DMS53 treated with DMSO at 0.1 percent for 48 hours (cell line): ENCODE results near the gene PHF12.
A peak's percentile ranks its signal among the peaks of the same experiment; 100 is the strongest.
"Not testable (repeated sequence)": the region's sequence is repeated elsewhere in the genome, so short reads cannot be mapped to it uniquely, and the experiment has no call there.

Source experiments
- DNase-seq: peaks from one replicate; lab custom pipeline; 2025; ENCODE audit not compliant: unreplicated experiment; lab: John Stamatoyannopoulos, UW

The PHF12 gene

DNA sequence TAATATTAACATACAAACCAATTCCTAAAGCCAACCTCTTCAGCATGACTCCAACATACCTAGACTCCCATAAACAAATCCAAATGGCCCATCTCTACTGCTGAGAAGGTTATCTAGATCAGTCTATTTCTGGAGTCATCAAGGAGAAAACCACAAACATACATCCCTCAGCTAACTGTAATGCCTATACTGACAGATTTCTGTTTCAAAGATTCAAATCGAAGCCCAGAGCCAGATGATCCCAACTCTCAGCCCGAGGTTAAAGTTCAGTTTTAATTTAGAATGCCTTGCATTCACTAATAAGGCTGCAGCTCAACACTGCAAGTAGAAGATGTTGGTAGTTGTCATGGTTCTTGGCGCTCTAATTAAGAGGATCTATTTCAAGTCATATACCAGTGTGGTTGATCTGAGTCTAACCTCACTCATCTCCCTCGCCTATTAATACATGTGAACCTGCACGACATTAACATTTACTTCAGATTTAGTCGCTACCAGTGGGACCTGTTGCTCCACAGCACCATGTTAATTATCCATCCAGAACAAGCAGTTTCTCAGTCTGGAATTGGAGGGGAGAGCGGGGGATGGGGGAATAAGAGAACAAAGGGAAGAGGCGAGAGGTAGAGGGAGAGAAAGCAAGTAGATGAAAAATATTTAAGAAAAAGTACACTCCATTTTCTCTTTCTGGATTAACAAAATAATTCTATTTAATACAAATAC, 15.4 kb downstream of the PHF12 start:
- DNase-seq, result no peak

DNA sequence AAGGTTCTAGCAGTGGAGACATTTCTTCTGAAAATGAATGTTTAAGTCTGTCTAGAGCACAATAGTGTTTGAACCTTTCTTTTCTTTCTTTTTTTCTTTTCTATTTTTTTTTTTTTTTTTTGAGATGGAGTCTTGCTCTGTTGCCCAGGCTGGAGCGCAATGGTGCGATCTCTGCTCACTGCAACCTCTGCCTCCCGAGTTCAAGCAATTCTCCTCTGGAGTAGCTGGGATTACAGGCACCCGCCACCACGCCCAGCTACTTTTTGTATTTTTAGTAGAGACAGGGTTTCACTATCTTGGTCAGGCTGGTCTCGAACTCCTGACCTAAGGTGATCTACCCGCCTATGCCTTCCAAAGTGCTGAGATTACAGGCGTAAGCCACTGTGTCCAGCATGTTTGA, 16.8 kb downstream of the PHF12 start:
- DNase-seq, result not testable (repeated sequence)

DNA sequence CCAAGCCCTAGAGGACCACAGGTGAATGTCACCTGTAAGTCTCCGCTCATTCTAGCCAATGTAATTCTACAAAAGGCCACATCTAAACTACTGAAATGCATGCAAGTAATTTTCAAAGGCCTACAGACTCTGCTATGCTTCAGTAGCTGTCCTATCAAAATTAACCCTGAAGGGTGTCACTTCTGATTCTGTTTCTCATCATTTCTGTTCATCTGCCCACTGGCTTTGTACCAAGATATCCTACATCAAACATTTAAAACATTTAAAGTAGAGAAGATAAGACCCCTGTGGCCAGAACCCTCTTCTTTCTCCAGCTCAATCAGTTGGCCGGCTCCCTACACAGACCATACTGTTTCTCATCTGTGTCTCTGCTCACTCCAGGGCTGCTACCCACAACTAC, 21.5 kb downstream of the PHF12 start:
- DNase-seq, result no peak

DNA sequence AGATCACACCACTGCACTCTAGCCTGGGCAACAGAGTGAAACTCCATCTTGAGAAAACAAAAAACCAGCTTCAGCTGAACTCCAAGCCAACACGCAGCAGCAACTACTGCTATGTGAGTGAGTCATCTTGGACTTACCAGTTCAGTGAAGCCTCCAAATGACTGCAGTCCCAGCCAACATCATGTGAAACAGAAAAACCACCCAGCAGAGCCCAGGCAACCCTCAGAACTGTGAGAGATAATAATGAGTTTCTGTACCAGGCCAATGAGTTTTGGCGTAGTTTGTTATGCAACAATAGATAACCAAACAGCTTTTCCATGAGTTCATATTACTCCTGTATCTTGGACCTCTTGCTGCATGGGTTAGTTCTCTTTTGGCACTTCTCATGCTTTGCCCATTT, 23.3 kb downstream of the PHF12 start:
- DNase-seq, result no peak

DNA sequence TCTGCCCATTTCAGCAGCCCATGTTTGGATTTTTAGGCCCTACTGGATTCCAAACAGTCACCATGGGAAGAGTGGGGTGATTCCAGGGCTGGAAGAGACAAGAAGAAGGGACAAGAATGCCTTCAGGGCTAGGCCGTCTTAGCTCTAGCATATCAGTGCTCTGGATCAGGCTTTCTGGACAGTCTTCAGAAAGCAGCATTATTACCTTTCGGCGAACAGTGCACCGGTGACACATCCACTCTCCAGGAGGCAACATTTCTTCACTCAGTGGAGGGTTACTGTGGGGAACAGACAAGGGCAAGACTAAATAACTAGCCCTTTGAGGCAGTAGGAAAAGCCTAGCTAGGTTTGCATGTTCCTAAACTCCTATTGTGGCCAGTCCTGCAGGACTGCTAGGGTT, 24.5 kb downstream of the PHF12 start:
- DNase-seq, result no peak

DNA sequence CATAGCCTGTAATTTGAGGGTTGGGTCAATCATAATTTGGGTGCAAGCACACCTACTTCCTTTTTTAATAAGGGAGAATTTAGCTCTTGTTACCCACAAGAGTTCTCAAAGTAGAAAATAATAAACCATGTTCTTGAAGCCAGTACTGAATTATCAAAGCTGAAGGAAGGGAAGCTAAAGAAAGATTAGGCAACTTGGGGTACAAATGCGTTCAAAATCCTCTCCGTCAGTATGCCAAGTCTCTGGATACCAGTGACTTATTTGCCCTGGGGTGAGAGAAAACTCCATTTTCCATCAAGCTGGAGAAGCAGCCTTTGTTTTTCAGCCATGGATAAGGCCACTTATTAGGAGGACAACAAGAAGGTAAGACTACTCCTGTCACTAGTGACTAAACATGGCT, 25.0 kb downstream of the PHF12 start:
- DNase-seq, result no peak

DNA sequence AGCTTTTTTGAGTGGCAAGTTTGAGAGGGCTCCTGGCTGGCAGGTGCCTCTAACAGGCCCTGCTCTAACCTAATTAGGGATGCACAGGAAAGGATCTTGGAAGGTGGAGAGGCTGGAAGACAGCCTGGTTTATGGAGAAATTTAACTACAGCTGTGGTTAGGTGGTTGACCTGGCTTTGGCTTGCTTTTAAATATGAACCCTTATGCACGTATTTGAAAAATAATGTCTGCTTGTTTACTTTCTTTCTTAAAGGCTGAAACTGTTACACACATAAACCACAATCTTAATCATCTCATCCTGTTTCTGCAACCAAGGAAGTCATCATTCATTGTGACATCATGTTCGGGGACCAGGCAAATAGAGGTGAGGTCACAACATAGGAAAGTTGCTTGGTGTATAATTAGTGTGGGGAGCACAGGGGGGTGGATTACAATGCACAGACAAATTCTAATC, 25.4 kb downstream of the PHF12 start:
- no peak for DNase-seq

DNA sequence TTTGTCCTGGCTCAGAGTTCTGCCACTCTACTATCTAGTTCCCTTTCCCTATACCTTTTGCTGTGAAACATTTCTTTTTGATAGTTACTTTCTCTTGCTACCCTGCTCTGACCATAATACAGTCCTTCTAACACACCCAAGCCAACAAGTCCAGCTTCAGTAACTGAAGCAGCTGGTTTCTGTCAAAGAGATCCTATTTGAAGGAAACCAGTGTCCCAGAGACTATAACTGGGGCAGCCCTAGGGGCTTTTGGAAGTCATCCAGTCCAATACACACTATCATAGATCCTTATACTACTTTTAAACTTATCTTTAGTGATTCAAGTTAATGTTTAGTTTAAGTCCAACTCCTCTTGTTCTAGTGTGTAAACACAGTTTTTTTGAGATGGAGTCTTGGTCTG, 31.1 kb downstream of the PHF12 start:
- DNase-seq, result no peak

DNA sequence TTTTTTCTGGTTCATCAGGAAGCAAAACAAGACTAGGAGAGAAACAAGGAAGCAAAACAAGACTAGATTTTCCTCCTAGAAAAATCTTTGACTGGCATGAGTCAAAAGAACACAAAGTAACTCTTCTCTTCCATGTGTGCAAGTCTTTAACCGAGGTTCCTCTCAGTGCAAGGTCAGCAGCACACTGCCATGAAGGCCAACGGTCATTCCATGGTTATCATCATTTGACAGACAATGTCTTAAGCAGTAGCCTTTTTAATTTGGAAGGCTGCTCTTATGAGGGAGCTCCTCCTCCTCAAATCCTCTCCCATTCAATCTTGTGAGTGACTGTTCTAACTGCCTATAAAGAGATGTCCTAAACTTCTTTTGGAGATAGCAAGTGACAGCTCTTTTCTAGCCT, 33.0 kb downstream of the PHF12 start:
- DNase-seq, result no peak

DNA sequence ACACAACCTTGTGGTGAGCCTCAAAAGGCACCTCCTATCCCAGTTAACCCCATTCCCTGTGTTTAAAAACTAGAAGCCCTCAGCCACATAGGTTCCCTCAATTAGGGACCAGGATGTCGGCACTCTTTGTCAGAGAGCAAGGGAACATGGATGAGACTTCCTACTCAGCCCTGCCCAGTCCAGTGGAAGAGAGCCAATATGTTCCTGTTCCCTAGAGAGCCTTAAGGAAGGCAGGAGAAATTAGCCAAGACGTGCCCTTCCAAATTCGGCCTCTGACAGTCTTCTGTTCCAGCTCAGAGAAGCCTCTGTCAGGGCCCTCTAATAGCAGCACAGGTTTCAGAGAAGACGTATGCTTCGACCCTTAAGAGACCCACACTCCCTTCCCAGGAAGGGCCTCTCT, 33.9 kb downstream of the PHF12 start:
- DNase-seq, result no peak

DNA sequence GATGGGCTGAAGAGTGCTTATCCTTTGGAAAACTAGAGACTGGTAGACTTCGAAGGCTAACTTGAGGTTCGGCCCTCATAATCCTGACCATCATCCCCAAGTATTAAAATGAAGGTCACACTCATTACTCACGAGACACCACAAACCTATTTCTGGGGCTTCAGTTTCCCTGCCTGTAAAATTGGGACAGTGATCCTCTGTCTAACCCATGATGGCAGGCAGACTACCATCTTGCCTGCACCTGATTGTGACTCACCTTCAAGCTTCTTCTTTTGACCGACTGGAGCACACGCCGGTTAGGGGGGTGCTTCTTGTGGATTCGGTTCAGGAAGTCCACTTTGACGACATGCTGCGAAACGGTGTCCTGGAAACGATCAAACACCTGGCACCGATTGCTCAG, 34.3 kb downstream of the PHF12 start:
- no peak for DNase-seq

DNA sequence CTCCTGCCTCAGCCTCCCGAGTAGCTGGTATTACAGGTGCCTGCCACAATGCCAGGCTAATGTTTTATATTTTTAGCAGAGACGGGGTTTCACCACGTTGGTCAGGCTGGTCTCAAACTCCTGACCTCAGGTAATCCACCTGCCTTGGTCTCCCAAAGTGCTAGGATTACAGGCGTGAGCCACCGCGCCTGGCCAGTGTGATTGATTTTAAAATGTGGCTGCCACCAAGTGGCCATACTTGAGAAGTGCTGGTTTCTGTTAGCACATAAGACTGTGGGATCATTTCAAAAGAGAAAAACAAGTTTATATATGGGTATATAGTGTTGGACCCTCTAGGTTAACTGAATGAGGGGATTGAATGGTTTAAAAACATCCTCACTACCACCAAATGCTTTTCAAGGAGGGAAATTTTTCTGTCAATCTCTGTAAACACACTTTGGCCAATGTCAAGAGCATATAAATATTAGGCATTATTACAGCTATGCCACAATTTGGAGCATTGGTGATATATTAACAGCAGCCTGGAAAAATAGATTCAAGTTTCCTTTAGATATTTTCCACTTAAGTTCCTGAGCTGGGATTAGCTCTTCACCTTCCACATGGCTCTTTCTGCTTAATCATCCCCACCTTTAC, 34.9 kb downstream of the PHF12 start:
- peak; percentile 38 for DNase-seq

DNA sequence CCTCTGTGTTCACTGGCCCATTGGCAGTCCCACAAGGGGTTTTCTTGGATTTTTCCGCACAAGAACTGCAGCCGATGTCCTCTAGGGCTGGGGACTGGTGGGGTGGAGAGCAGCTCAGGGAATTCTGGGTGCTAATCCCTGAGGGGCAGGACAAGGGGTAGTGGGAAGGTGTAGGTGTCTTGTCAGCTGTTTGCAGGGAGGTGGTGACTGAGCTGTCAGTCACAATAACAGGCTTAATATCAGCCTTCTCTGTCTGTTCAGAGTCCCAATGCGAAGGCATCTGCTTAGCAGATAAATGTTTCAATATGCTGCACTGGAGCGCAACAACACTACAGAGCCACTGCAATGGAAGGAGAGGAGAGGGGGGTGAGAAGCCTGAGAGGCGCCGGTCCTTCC, 38.4 kb downstream of the PHF12 start:
- DNase-seq, result no peak

DNA sequence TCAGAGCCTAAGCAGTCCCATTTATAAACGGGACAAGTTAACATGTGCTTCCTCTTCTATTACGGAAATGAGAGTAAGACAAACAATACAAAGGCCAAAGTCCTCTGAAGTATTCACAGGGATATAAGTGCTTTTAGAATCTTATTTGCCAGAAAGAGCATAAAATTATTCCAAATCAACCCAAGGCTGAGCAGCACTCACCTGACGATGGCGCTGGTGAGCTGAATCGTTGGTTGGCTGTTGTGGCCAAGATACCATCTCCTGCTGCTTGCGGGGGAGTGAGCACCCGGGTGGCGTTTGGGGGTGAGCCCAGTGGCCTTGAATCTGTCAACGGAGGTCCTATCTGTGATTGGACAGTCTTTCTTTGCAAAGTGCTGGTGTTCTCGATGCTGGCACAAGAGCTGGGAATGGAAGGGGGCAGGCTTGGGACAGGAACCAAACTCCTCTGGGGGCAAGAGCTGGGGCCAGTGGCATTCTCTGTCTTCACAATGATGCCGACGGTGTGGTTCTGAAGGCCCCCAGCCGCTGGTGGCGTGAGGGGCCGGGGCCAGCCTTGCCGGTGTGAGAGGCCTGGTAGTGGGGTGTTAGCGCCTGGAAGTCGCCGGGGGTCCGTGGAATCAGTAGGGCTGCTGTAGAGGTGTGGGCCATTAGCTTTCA, 38.9 kb downstream of the PHF12 start:
- DNase-seq, result no peak

DNA sequence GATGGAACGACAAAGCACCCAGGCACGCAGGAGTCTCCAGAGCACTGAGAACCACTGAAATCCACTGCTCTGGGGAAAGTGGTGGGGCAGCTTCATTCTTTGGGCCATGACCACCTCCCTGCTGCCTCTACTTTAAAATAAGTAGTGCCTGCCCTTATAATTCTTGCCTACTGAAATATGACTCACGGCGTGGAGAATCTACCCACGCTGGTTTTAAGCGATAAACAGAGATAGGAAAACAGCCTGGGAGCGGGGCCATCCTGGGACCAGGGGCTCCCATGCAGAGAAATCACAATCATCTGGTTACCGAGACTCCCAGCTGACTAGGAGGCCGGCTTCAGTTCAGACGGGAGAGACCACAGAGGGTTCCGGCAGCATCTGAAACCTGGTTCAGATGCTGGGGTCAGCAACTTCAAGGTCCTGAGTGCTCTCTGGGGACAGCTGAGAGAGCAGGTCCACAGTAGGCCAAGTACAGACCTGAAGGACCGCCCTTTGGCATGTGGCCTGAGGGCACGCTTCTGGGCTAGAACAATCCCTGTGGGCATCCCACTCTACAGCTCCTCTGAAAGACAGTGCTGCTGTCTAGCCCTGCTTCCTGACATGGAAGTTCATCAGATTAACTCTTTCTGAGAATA, 39.8 kb downstream of the PHF12 start:
- no peak for DNase-seq

DNA sequence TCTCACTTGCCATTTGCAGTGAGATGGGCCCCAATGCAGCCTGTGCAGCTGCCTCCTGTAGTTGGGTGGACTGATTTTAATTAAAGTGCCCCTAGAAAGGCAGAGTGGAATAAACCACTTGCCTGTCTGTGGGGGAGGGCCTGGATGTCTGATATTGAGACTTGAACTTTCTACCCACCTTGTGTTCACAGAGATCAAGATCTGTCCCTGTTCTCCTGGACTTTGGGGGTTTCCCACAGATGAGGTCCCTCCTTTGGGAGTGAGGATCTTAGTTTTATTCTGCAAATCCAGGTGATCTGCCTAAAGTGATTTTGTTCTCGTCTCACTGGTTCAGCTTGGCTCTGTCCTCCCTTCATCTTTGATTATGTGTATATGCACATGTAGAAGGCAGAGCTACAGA, 40.8 kb downstream of the PHF12 start:
- DNase-seq, result no peak

DNA sequence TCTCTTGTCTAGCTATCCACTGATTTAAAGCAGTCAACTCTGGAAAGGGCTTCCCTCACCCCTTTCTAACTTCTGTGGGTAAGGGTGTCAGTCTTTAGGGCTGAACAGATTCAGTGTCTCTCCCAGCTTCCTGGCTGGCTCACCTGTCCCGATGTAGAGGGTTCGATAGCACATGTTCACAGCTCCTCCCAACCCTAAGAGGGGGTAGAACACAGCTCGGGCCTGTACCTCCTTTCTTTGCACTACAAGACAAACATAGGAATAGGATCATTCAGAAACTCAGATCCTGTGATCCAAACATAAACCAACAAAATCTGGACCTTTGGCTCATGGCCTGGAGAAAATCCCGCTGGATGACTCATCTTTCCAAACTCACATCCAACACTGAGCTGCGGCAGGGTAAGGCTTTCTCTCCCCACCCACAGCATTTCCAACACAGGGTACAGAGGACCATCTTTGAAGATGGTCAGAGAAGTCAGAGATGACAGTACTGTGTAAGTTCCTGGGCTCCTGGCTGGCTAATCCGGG, 42.6 kb downstream of the PHF12 start:
- no peak for DNase-seq

DNA sequence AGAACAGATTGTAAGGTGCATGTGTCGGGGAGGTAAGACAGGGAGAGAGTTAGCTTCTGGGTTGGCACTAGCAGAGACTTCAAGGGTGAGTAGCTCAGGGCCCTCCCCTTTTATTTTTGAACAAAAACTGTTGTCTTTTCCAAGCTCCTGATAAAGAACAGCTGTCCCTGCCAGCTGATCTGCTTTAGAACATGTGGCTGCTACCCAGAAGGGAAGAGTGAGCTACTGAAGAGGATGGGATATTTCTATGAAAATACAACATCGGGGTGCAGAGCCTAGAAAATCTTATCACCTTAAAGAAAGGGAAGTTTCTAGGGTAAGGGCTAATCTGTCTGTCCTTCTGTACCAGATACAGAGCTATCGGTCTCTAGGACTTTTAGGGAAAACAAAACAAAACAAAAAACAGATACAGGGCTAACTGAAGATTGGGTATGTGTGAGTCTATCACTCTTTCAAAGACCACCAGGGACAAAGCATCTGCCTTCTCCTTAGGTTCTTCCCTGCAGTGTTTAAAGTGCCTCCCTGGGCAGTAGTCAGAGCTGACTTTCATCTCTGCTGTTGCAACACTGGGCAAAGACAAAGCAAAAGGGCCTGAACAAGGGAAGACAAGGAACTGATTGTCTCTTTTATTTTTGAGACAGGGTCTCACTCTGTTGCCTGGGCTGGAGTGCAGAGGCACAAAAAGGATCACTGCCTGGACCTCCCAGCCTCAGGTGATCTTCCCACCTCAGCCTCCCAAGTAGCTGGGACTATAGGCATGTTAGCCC, 43.4 kb downstream of the PHF12 start:
- DNase-seq, result no peak

DNA sequence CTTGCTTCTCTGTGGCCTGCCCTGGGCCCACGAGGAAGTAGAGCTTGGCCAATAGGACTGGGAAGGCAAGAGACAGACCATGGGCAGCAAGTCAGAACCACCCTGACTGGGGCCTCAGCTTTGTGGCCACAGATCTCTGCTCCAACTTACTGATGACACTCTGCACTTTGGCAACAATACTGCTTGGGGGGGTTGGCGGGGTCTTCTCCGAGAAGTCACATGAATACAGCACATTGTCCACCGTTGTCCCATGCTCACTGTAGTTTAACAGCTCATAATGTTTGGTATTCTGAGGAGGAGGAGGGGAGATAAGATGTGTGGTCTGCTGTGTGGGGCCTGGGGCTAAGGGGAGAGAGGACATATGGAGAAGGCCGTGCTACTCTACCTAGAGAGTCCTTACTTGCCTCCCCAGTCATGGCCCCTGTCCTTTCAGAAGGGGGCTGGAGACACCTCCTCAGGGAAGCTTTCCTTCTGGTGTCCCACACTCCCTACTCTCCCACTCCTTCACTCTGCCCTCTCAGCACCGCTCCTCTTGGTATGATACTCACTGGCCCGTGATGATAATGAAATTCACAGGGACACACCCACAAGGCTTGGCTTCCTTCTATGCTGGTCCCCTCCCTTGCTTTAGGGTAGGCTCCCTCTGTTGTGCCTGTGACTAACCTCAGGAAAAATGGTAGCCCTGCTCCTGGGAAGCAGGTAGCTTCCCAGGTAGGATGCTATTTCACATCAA, 44.4 kb downstream of the PHF12 start:
- DNase-seq, result no peak

DNA sequence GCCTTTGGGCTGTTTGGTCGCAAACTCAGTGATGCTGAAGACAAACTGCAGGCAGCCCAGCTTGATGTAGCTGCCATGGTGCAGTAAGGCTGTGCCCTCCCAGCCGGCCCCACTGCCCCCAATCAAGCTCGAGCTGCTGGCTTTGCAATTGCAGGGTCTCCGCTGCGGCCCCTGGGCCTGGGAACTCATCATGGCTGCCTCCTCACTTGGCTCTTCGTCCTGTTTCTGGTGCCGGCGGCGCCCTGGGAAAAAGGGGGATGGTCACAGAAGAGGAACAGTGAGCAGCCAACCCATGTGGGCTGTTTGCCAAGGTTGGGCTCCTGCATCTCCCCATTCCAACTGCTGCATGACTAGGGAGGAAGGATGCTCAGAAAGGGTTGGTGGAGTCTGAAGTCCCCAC, 45.0 kb downstream of the PHF12 start:
- no peak for DNase-seq
